Memory B cell (primary cell): ENCODE data around the gene TTC28.
"Not testable (repeated sequence)": the region's sequence is repeated elsewhere in the genome, so short reads cannot be mapped to it uniquely, and the experiment has no call there.

Source experiments
- ATAC-seq: fragments of 150-1000 bp; cut with Tn5 transposase; 2 replicates; pipeline ENCODE4 v1.10.0; 2021; ENCODE audit warnings: low read depth, mild to moderate bottlenecking, moderate library complexity
- DNase-seq, 2 donors: peaks; one replicate each; pipeline ENCODE4 v3.0.0; 2022; ENCODE audit warnings: low spot score in 2 of 2
- H3K27ac Mint-ChIP-seq: one replicate; pipeline ENCODE4 v1.8.0; 2022; ENCODE audit warnings: mild to moderate bottlenecking, moderate library complexity, mixed read lengths
- H3K27me3 Mint-ChIP-seq: one replicate; pipeline ENCODE4 v1.8.0; 2022; ENCODE audit warnings: mixed read lengths
- H3K36me3 Mint-ChIP-seq: one replicate; pipeline ENCODE4 v1.8.0; 2022; ENCODE audit warnings: mild to moderate bottlenecking, mixed read lengths
- H3K4me1 Mint-ChIP-seq: one replicate; pipeline ENCODE4 v1.8.0; 2022; ENCODE audit warnings: mixed read lengths
- H3K4me3 Mint-ChIP-seq: one replicate; pipeline ENCODE4 v1.8.0; 2022; ENCODE audit warnings: mild to moderate bottlenecking, moderate library complexity, mixed read lengths
- H3K9me3 Mint-ChIP-seq: one replicate; pipeline ENCODE4 v1.8.0; 2022; ENCODE audit warnings: mixed read lengths

Gene TTC28

GRCh38 chr22:28544431-28544868, 135.2 kb downstream of the TTC28 start:
- Mint-ChIP-seq H3K4me1 (no peaks in the 10 kb centered on the region), H3K27me3 (peaks cover 7% of the 10 kb centered on the region), H3K4me3 (no peak overlapping the region), H3K27ac (no peak overlapping the region), H3K9me3 (peaks cover 6% of the 10 kb centered on the region), H3K36me3 (peaks cover 4% of the 10 kb centered on the region)
- no peak for DNase-seq
- no peak for ATAC-seq

DNA sequence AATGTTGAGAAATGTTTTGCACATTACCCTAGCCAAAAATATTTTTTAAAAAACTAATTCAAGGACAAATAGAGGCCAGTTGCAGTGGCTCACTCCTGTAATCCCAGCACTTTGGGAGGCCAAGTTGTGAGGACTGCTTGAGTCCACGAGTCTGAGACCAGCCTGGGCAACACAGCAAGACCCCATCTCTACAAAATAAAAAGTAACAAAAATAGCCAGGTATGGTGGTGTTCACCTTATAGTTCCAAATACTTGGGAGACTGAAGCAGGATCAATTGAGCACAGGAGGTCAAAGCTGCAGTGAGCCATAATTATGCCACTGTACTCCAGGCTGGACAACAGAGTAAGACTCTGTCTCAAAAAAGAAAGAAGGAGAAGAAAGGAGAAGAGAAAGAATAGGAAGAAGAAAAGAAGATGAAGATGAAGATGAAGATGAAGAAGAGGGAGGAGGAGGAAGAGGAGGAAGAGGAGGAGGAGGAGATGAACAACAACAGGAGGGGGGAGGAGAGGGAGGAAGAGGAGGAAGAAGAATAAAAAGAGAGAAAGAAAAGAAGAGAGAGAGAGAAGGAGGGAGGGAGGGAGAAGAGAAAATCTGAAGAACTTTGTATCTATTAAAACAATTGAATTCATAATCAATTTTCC, 136.5 kb downstream of the TTC28 start:
- ATAC-seq (no peak), DNase-seq (no peak)
- Mint-ChIP-seq H3K4me3 (no peak overlapping the region), H3K36me3 (peaks cover 4% of the 10 kb centered on the region), H3K27ac (no peak overlapping the region), H3K27me3 (peaks cover 9% of the 10 kb centered on the region), H3K4me1 (no peaks in the 10 kb centered on the region), H3K9me3 (peaks cover 6% of the 10 kb centered on the region)

DNA sequence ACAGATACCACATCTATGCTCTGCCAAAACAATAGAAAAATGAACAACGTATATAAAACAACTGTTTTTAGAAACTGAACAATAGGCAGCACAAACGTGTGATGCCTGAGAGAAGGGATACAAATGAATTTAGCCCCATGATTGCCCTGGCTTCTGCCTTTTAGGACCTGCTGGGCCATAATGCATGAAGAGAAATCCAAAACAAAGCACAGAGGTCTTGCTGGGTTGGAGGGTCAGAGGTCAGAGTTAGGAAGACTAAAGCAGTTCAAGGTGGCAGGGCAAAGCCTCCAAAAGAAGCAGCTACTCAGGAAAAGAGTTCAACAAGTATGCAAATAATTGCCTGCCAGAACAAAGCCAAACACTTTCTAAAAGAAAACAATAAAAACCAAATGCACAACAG, 138.5 kb downstream of the TTC28 start:
- Mint-ChIP-seq H3K4me3 (no peak overlapping the region), H3K9me3 (peaks cover 6% of the 10 kb centered on the region)
- ATAC-seq = no peak

DNA sequence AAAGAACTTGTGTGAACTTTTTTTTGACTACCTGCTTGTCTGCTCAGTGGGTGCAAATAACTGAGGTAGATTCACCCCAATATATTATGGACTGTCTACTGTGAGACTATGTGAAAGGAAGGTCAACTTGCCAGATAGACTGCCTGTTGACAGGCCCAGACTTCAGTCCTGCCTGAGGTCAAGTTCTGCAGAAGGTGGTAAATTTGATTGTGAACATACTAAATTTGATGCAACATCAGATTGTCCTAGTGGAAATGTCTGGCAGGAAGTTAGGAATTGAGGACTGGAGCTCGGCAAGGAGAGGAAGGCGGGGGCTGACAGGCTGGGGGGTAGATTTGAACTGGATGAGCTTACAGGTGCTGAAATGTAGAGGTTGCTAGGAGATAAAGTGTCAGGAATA, 140.7 kb downstream of the TTC28 start:
- Mint-ChIP-seq H3K4me1 (no peaks in the 10 kb centered on the region), H3K9me3 (peaks cover 6% of the 10 kb centered on the region), H3K4me3 (no peak overlapping the region), H3K36me3 (peaks cover 4% of the 10 kb centered on the region), H3K27me3 (peaks cover 10% of the 10 kb centered on the region), H3K27ac (no peak overlapping the region)
- ATAC-seq (no peak), DNase-seq (no peak)

More for the DNA sequence above, 138.5 kb downstream of the TTC28 start:
- Mint-ChIP-seq H3K4me1 (no peaks in the 10 kb centered on the region), H3K27ac (no peak overlapping the region), H3K27me3 (peaks cover 9% of the 10 kb centered on the region), H3K36me3 (peaks cover 4% of the 10 kb centered on the region)
- DNase-seq = no peak

DNA sequence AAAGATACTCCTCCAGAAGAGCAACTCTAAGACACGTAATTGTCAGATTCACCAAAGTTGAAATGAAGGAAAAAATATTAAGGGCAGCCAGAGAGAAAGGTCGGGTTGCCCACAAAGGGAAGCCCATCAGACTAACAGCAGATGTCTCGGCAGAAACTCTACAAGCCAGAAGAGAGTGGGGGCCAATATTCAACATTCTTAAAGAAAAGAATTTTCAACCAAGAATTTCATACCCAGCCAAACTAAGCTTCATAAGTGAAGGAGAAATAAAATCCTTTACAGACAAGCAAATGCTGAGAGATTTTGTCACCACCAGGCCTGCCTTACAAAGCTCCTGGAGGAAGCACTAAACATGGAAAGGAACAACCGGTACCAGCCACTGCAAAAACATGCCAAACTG, 149.1 kb downstream of the TTC28 start:
- H3K27me3 Mint-ChIP-seq = peaks cover 11% of the 10 kb centered on the region
- not testable (repeated sequence) for DNase-seq, H3K27ac Mint-ChIP-seq, ATAC-seq, H3K36me3 Mint-ChIP-seq, H3K4me1 Mint-ChIP-seq, H3K4me3 Mint-ChIP-seq, H3K9me3 Mint-ChIP-seq

GRCh38 chr22:28529144-28529543, 150.5 kb downstream of the TTC28 start:
- not testable (repeated sequence) for H3K27me3 Mint-ChIP-seq, H3K4me1 Mint-ChIP-seq, H3K9me3 Mint-ChIP-seq, ATAC-seq, DNase-seq, H3K4me3 Mint-ChIP-seq, H3K36me3 Mint-ChIP-seq, H3K27ac Mint-ChIP-seq

GRCh38 chr22:28521451-28521850, 158.2 kb downstream of the TTC28 start:
- Mint-ChIP-seq H3K27me3 (peaks cover 4% of the 10 kb centered on the region), H3K36me3 (no peaks in the 10 kb centered on the region), H3K27ac (no peak overlapping the region), H3K4me1 (no peaks in the 10 kb centered on the region), H3K4me3 (no peak overlapping the region), H3K9me3 (no peaks in the 10 kb centered on the region)
- no peak for ATAC-seq
- DNase-seq = no peak

DNA sequence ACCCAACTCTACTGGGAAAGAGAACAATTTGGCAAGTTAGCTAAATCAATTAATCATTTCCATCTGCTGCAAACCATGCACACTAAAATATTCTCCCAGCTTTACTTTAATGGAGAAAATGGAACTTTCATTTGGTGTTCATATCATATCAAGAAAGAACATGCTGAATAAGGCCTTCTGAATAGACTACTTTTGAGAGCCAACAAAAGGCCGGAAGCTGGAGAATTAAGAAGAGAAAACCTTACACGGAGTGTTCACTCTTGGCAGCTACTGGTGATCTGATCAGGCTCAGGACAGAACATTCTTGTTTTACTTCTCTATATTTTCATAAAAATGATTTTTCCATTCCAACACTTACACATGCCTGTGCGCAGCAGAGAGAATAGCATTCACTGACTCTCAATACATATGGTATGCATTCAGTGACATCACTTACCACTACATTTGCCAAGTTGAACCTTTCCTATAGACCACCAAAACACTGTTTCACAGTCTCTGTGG, 165.3 kb downstream of the TTC28 start:
- H3K4me3 Mint-ChIP-seq = no peak overlapping the region
- H3K27me3 Mint-ChIP-seq = no peaks in the 10 kb centered on the region
- peaks cover 9% of the 10 kb centered on the region for H3K9me3 Mint-ChIP-seq
- DNase-seq (no peak), ATAC-seq (no peak)
- H3K4me1 Mint-ChIP-seq = no peaks in the 10 kb centered on the region
- H3K27ac Mint-ChIP-seq = no peak overlapping the region
- no peaks in the 10 kb centered on the region for H3K36me3 Mint-ChIP-seq

DNA sequence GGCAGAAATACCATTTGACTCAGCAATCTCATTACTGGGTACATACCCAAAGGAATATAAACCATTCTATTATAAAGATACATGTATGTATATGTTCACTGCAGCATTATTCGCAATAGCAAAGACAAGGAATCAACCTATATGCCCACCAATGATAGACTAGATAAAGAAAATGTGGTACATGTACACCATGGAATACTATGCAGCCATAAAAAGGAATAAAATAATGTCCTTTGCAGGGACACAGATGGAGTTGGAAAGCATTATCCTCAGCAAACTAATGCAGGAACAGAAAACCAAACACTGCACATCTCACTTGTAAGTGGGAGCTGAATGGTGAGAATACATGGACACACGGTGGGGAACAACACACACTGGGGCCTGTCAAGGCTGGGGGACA, 167.3 kb downstream of the TTC28 start:
- H3K27me3 Mint-ChIP-seq, H3K36me3 Mint-ChIP-seq, H3K27ac Mint-ChIP-seq, DNase-seq, H3K4me1 Mint-ChIP-seq, H3K4me3 Mint-ChIP-seq, ATAC-seq: not testable (repeated sequence)
- H3K9me3 Mint-ChIP-seq = peaks cover 11% of the 10 kb centered on the region

GRCh38 chr22:28507896-28508295, 171.7 kb downstream of the TTC28 start:
- Mint-ChIP-seq H3K27ac (no peak overlapping the region), H3K36me3 (peaks cover 2% of the 10 kb centered on the region), H3K4me3 (no peak overlapping the region), H3K4me1 (no peaks in the 10 kb centered on the region), H3K9me3 (peaks cover 11% of the 10 kb centered on the region), H3K27me3 (peaks cover 7% of the 10 kb centered on the region)
- ATAC-seq = no peak
- no peak for DNase-seq

DNA sequence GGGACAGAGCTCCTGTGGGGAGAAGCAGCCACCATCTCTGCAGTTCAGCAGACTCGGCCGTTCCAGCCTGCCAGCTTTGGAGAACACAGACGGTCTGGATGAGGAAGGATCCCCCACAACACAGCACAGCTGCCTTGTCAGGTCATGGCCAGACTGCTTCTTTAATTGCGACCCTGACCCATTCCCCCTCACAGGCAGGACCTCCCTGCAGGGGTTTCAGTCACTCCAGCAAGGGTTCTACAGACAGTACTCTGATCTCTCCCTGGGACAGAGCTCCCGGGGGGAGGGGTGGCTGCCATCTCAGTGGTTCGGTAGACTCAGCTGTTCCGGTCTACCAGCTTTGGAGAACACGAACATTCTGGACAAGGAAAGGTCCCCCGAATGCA, 173.5 kb downstream of the TTC28 start:
- Mint-ChIP-seq H3K36me3 (peaks cover 2% of the 10 kb centered on the region), H3K4me3 (no peak overlapping the region), H3K27ac (no peak overlapping the region), H3K27me3 (peaks cover 7% of the 10 kb centered on the region), H3K4me1 (no peaks in the 10 kb centered on the region), H3K9me3 (peaks cover 8% of the 10 kb centered on the region)
- DNase-seq (no peak), ATAC-seq (no peak)

DNA sequence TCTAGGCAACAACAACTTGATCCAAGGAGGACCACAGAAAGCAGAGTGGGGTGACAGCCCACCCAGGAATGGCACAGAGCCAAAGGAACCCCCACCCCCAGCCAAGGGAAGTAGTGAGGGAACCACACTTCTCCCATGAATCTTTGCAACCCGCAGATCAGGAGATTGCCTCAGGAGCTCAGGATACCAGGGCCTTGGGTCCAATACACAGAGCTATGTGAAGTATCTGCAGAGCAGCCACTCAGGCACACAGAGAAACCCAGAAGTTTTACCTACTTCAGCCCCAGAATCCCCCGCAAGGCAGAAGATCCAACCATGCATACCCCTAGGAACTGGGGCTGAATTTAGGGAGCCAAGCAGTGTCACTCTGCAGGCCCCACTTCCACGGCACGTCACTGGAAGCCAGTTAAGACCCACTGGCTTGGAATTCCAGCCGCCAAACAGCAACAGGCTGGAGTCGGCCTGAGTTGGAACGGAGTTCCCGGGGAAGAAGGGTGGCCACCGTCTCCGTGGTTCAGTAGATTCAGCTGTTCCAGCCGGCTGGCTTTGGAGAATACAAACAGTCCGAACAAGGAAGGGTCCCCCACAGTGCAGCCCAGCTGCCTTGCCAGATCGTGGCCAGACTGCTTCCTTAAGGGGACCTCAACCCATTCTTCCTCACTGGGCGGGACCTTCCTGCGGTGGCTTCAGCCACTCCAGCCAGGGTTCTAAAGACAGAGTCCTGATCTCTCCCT, 174.1 kb downstream of the TTC28 start:
- ATAC-seq = no peak
- Mint-ChIP-seq H3K27me3 (peaks cover 7% of the 10 kb centered on the region), H3K27ac (no peak overlapping the region), H3K4me1 (no peaks in the 10 kb centered on the region), H3K36me3 (peaks cover 2% of the 10 kb centered on the region), H3K9me3 (peaks cover 4% of the 10 kb centered on the region), H3K4me3 (no peak overlapping the region)
- DNase-seq = no peak

GRCh38 chr22:28500006-28500405, 179.6 kb downstream of the TTC28 start:
- no peak for ATAC-seq
- H3K4me3 Mint-ChIP-seq = no peak overlapping the region
- no peaks in the 10 kb centered on the region for H3K36me3 Mint-ChIP-seq
- no peaks in the 10 kb centered on the region for H3K4me1 Mint-ChIP-seq
- H3K9me3 Mint-ChIP-seq = no peaks in the 10 kb centered on the region
- no peak overlapping the region for H3K27ac Mint-ChIP-seq
- peaks cover 9% of the 10 kb centered on the region for H3K27me3 Mint-ChIP-seq
- DNase-seq = no peak

GRCh38 chr22:28498044-28498443, 181.6 kb downstream of the TTC28 start:
- peaks cover 8% of the 10 kb centered on the region for H3K27me3 Mint-ChIP-seq
- H3K36me3 Mint-ChIP-seq = no peaks in the 10 kb centered on the region
- no peaks in the 10 kb centered on the region for H3K9me3 Mint-ChIP-seq
- DNase-seq = no peak
- no peak overlapping the region for H3K27ac Mint-ChIP-seq
- no peaks in the 10 kb centered on the region for H3K4me1 Mint-ChIP-seq
- H3K4me3 Mint-ChIP-seq = no peak overlapping the region
- no peak for ATAC-seq

GRCh38 chr22:28497188-28497587, 182.5 kb downstream of the TTC28 start:
- H3K27ac Mint-ChIP-seq = no peak overlapping the region
- H3K27me3 Mint-ChIP-seq = peaks cover 6% of the 10 kb centered on the region
- no peak for DNase-seq
- H3K36me3 Mint-ChIP-seq = no peaks in the 10 kb centered on the region
- no peak overlapping the region for H3K4me3 Mint-ChIP-seq
- ATAC-seq = no peak
- H3K9me3 Mint-ChIP-seq = no peaks in the 10 kb centered on the region
- no peaks in the 10 kb centered on the region for H3K4me1 Mint-ChIP-seq
